ENCODE results near the gene ANKHD1. TPM values are rescaled to one million over a fixed set of nuclear protein-coding genes. Genes with fewer than 3 reads are reported as not detected.
A peak's percentile ranks its signal among the peaks of the same experiment; 100 is the strongest.

The ANKHD1 gene
- polyA plus RNA-seq, 1 donor: 131 TPM

DNA sequence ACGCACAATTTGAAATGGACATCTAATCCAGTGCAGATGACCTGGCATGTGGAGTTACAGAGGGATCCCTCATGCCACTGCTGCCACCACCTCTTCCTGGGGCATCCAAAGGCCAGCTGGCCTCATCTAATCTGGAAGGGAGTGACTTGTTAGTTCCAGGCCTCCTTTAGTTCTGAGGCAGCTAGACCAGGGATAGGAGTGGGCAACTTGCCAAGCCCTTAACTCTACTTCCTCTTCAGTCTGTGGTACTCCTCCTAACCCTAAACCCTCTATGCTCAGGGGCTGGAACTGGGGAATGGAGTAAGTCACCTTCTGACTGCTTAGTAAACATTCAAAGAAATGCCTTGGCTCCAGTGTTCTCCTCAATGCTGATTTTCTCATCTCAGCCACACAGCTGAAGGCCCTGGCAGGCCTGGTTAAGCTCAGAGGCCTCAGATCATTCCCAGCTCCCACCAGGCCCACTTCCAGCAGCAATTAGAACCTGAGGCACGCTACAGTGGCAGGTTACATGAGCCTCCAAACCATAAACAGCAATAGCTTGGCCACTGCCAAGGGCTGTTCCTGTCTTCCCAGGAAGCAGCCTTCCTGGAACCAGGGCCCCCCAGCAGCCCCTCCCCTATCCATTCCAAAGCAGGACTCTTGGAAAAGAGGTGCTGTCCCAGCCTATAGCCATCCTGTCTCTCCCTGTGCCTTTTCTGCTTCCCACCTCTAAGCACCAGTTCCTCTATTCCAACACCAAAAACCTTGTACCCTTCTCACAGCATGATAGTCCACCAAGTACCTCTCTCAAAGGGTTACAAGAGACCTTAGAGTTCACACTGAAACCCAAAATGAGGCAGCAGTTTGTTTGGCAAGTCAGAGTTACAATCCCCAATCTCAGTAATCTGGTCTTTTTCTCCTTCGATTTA, 147.9 kb downstream of the ANKHD1 start:
- no peaks in the 10 kb centered on the region for H3K9me3 ChIP-seq (ENCODE audit: control insufficient read depth, low read depth, low read length)
- H3K4me1 ChIP-seq (ENCODE audit: control insufficient read depth, insufficient read depth, low read length): peaks cover 33% of the 10 kb centered on the region
- H3K4me3 ChIP-seq (ENCODE audit: low read length): no peak overlapping the region
- H3K27me3 ChIP-seq (ENCODE audit: control insufficient read depth, insufficient read depth, low read length): no peaks in the 10 kb centered on the region
- peaks cover 41% of the 10 kb centered on the region for H3K36me3 ChIP-seq (ENCODE audit: control insufficient read depth, insufficient read depth, low read length)
- no CpG with 5 or more reads among the region's 3 CpGs for WGBS (ENCODE audit: insufficient coverage, low lambda C conversion rate)
- H3K27ac ChIP-seq (ENCODE audit: low read length): no peak overlapping the region
- peak in 1 of 2 donors; percentile 37 for DNase-seq

DNA sequence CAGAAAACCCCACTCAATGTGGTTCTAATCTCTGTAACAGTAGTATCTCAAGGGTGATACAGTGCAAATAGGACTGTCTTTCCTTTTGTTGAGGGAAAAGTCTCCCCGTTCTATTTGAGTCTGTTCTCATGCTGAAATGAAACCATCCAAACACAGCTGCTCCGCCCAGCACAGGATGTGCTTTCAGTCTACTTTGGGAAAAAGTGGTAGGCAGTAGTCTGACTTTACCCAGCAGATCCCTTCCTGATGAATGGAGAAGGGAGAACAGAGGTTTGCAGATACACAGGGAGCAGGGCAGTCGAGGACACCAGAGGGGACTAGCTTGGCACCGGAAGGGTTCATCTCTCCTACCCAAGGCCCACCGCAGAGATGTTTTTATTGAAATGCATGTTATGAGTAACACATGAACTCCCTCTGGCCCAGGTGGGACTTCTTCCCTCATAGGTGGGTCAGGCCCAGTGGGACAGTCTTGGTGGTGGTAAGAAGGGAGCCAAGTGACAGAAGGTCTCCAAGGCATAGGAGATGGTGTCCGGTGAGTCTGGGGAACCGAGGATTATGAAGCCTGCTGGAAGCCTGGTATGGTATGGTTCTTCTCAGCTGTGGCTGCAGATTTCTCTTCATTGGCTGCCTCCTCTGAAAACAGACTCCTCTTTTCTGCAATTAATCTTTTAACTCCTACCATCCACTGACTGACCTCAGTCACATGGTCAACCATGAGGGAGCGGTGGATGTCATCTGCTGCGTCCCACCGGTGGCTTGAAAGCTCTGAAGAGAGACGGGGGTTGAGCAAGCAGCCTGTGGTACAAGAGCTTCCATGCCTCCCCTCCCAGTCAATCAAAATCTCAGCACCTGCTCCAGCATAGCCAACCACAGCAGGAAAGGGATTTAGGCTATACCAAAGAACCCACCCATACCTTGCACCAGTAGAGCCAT, 148.8 kb downstream of the ANKHD1 start:
- 100% methylated on average over 1 of the region's 11 CpGs for WGBS (ENCODE audit: insufficient coverage, low lambda C conversion rate)
- H3K27ac ChIP-seq (ENCODE audit: low read length): no peak overlapping the region
- H3K4me3 ChIP-seq (ENCODE audit: low read length): no peak overlapping the region
- no peak for DNase-seq
- peaks cover 33% of the 10 kb centered on the region for H3K4me1 ChIP-seq (ENCODE audit: control insufficient read depth, insufficient read depth, low read length)
- H3K27me3 ChIP-seq (ENCODE audit: control insufficient read depth, insufficient read depth, low read length): no peaks in the 10 kb centered on the region
- H3K36me3 ChIP-seq (ENCODE audit: control insufficient read depth, insufficient read depth, low read length): peaks cover 36% of the 10 kb centered on the region
- no peaks in the 10 kb centered on the region for H3K9me3 ChIP-seq (ENCODE audit: control insufficient read depth, low read depth, low read length)

DNA sequence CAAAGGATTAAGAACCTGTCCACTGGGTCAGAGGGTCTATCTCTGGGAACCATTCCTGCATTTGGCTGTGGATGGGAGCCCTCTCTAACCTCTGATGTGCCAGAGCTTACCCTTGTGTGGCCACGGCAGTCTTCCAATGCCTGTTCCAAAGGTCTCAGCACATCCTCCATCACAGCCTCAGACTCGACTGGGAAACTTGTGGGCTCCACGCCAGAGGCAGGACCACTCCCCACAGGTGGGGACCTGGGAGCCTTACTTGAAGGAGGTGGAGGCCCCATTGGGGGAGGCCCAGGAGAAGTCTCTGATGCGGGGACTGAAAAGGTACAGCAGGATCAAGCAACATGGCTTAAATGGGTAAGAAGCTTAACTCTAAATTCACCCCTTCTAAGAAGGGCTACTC, 150.2 kb downstream of the ANKHD1 start:
- no peak for DNase-seq
- Histone ChIP-seq H3K36me3 (ENCODE audit: control insufficient read depth, insufficient read depth, low read length) (peaks cover 32% of the 10 kb centered on the region), H3K27me3 (ENCODE audit: control insufficient read depth, insufficient read depth, low read length) (no peaks in the 10 kb centered on the region), H3K27ac (ENCODE audit: low read length) (no peak overlapping the region), H3K4me1 (ENCODE audit: control insufficient read depth, insufficient read depth, low read length) (peaks cover 28% of the 10 kb centered on the region), H3K4me3 (ENCODE audit: low read length) (no peak overlapping the region), H3K9me3 (ENCODE audit: control insufficient read depth, low read depth, low read length) (no peaks in the 10 kb centered on the region)
- WGBS (ENCODE audit: insufficient coverage, low lambda C conversion rate): no CpG with 5 or more reads among the region's 4 CpGs

DNA sequence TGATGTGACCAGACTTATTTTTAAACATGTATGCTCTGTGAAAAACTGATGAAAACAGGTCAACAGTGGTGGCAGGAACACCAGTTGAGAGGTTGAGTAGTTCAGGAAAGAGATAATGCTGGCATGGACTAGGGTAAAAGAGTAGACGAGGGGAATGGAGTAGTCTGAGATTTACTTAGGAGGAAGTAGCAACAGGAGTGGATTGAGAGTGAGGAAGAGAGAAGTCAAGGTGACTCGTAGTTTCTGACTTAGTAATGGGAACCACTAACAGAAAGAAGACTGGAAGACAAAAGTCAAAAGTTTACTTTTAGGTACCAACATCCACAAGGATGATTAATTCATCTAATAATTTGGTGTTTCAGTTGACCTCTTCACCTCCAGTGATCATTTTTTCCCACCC, 152.0 kb downstream of the ANKHD1 start:
- Histone ChIP-seq H3K36me3 (ENCODE audit: control insufficient read depth, insufficient read depth, low read length) (peaks cover 32% of the 10 kb centered on the region), H3K4me1 (ENCODE audit: control insufficient read depth, insufficient read depth, low read length) (peaks cover 18% of the 10 kb centered on the region), H3K27ac (ENCODE audit: low read length) (no peak overlapping the region), H3K27me3 (ENCODE audit: control insufficient read depth, insufficient read depth, low read length) (no peaks in the 10 kb centered on the region), H3K4me3 (ENCODE audit: low read length) (no peak overlapping the region), H3K9me3 (ENCODE audit: control insufficient read depth, low read depth, low read length) (no peaks in the 10 kb centered on the region)
- DNase-seq: no peak
- WGBS (ENCODE audit: insufficient coverage, low lambda C conversion rate): 100% methylated on average over 2 of the region's 2 CpGs

DNA sequence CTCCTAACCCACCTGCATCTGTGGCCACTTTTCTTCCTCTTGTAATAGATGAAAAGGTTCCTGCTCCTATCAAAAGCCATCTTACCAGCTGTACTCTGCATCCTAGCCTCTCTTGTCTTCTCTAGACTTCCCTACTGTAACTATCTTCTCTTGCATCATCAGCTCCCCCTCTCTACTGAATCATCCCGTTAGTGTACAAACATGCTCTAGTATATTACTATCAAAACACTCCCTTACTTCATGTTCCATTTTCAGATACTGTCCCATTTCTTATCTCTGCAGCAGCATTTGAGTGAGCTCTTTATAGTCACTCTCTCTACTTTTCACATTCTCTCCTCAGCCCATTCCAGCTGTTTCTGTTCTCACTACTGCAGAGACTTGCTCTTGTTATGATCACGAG, 152.8 kb downstream of the ANKHD1 start:
- Histone ChIP-seq H3K9me3 (ENCODE audit: control insufficient read depth, low read depth, low read length) (no peaks in the 10 kb centered on the region), H3K36me3 (ENCODE audit: control insufficient read depth, insufficient read depth, low read length) (peaks cover 26% of the 10 kb centered on the region), H3K4me1 (ENCODE audit: control insufficient read depth, insufficient read depth, low read length) (peaks cover 10% of the 10 kb centered on the region), H3K27me3 (ENCODE audit: control insufficient read depth, insufficient read depth, low read length) (no peaks in the 10 kb centered on the region), H3K27ac (ENCODE audit: low read length) (no peak overlapping the region), H3K4me3 (ENCODE audit: low read length) (no peak overlapping the region)
- 75% methylated on average over 1 of the region's 2 CpGs for WGBS (ENCODE audit: insufficient coverage, low lambda C conversion rate)
- no peak for DNase-seq

- Histone ChIP-seq H3K4me1 (ENCODE audit: control insufficient read depth, insufficient read depth, low read length) (peaks cover 10% of the 10 kb centered on the region), H3K36me3 (ENCODE audit: control insufficient read depth, insufficient read depth, low read length) (peaks cover 16% of the 10 kb centered on the region), H3K27ac (ENCODE audit: low read length) (no peak overlapping the region), H3K4me3 (ENCODE audit: low read length) (no peak overlapping the region), H3K27me3 (ENCODE audit: control insufficient read depth, insufficient read depth, low read length) (no peaks in the 10 kb centered on the region), H3K9me3 (ENCODE audit: control insufficient read depth, low read depth, low read length) (no peaks in the 10 kb centered on the region)
- no peak for DNase-seq
- WGBS (ENCODE audit: insufficient coverage, low lambda C conversion rate): 80% methylated on average over 1 of the region's 1 CpG
Observed at GRCh38 chr5:140555747-140556312, 154.2 kb downstream of the ANKHD1 start.

- no peaks in the 10 kb centered on the region for H3K9me3 ChIP-seq (ENCODE audit: control insufficient read depth, low read depth, low read length)
- peak in 1 of 2 donors; percentile 23 for DNase-seq
- no peaks in the 10 kb centered on the region for H3K27me3 ChIP-seq (ENCODE audit: control insufficient read depth, insufficient read depth, low read length)
- H3K4me1 ChIP-seq (ENCODE audit: control insufficient read depth, insufficient read depth, low read length): peaks cover 10% of the 10 kb centered on the region
- H3K36me3 ChIP-seq (ENCODE audit: control insufficient read depth, insufficient read depth, low read length): peaks cover 12% of the 10 kb centered on the region
- H3K27ac ChIP-seq (ENCODE audit: low read length): peak overlapping the region; percentile 62
- peak overlapping the region; percentile 93 for H3K4me3 ChIP-seq (ENCODE audit: low read length)
- 3% methylated on average over 5 of the region's 6 CpGs for WGBS (ENCODE audit: insufficient coverage, low lambda C conversion rate)
Observed at GRCh38 chr5:140556438-140556837, 154.8 kb downstream of the ANKHD1 start.

GRCh38 chr5:140557136-140557805, 155.6 kb downstream of the ANKHD1 start, which contains the start of gene SRA1:
Gene SRA1 (minus strand): TSS chr5:140557473. CDS start chr5:140557452, 21 bp downstream.
- H3K4me3 ChIP-seq (ENCODE audit: low read length): peak within 1 kb of the TSS; percentile 93
- H3K27me3 ChIP-seq (ENCODE audit: control insufficient read depth, insufficient read depth, low read length): no peaks in the 10 kb centered on the region
- no peaks in the 10 kb centered on the region for H3K9me3 ChIP-seq (ENCODE audit: control insufficient read depth, low read depth, low read length)
- peaks cover 10% of the 10 kb centered on the region for H3K36me3 ChIP-seq (ENCODE audit: control insufficient read depth, insufficient read depth, low read length)
- H3K27ac ChIP-seq (ENCODE audit: low read length): peak within 1 kb of the TSS; percentile 62
- no CpG with 5 or more reads among the region's 46 CpGs for WGBS (ENCODE audit: insufficient coverage, low lambda C conversion rate)
- peak; percentile 89 to 93 for DNase-seq
- H3K4me1 ChIP-seq (ENCODE audit: control insufficient read depth, insufficient read depth, low read length): peaks cover 10% of the 10 kb centered on the region

DNA sequence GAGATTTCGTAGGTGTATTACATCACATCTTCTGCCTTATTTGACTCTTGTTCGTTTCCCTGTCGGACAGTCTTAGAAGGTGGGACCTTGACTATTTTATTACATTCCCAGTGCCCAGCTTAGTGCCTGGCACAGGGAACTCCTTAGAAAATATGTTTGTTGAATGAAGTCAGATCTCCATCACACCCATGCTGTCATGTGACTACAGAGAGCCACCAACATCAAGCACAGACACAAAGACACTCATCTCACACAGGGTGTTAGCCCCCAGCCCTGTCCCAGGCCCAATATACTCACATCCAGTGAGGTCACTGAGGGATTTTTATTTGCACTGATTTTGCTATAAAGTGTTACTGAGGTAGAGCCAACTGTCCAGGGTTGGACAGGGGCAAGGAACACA, 156.3 kb downstream of the ANKHD1 start:
- Histone ChIP-seq H3K4me1 (ENCODE audit: control insufficient read depth, insufficient read depth, low read length) (peaks cover 10% of the 10 kb centered on the region), H3K27me3 (ENCODE audit: control insufficient read depth, insufficient read depth, low read length) (no peaks in the 10 kb centered on the region), H3K4me3 (ENCODE audit: low read length) (no peak overlapping the region), H3K27ac (ENCODE audit: low read length) (peak overlapping the region; percentile 62), H3K36me3 (ENCODE audit: control insufficient read depth, insufficient read depth, low read length) (peaks cover 10% of the 10 kb centered on the region), H3K9me3 (ENCODE audit: control insufficient read depth, low read depth, low read length) (no peaks in the 10 kb centered on the region)
- WGBS (ENCODE audit: insufficient coverage, low lambda C conversion rate): no CpG with 5 or more reads among the region's 3 CpGs
- DNase-seq: no peak

All from large intestine (tissue), 3 donors.